CD8-positive, alpha-beta memory T cell (primary cell): ENCODE data around the gene CSNK1E. TPM values are rescaled to one million over a fixed set of nuclear protein-coding genes. Genes with fewer than 3 reads are reported as not detected.

Experiments
- CTCF ChIA-PET: fragments of 350-600 bp; sonication (Branson Sonifier 250); formaldehyde crosslinking; loops from one replicate; lab custom pipeline; 2021; ENCODE audit warnings: antibody characterized with exemption; lab: Charles Lee
- POLR2A ChIA-PET: fragments of 350-600 bp; sonication (Branson Sonifier 250); formaldehyde crosslinking; loops from one replicate; lab custom pipeline; 2021; ENCODE audit warnings: antibody characterized with exemption; lab: Charles Lee
- DNase-seq, 5 donors: peaks; one replicate each; pipeline versions ENCODE4 v3.0.0 to v3.0.0-alpha.2; 2020 to 2022; ENCODE audit warnings: mixed read lengths in 1 of 5
- H3K27ac ChIP-seq: one replicate; pipeline ENCODE4 v1.7.0; 2013; ENCODE audit warnings: low read depth, mild to moderate bottlenecking, low read length, moderate library complexity
- H3K27me3 ChIP-seq: 2 replicates; pipeline ENCODE4 v1.7.0; 2013; ENCODE audit warnings: low read length, mild to moderate bottlenecking; ENCODE audit not compliant: insufficient read depth, poor library complexity, severe bottlenecking
- H3K36me3 ChIP-seq: 2 replicates; pipeline ENCODE4 v1.7.0; 2013; ENCODE audit warnings: mild to moderate bottlenecking, low read length, moderate library complexity; ENCODE audit not compliant: insufficient read depth
- H3K4me1 ChIP-seq: 2 replicates; pipeline ENCODE4 v1.7.0; 2013; ENCODE audit warnings: mild to moderate bottlenecking, low read length, moderate library complexity; ENCODE audit not compliant: insufficient read depth
- H3K4me3 ChIP-seq: 2 replicates; pipeline ENCODE4 v1.7.0; 2013; ENCODE audit warnings: mild to moderate bottlenecking, low read length
- H3K9me3 ChIP-seq: 2 replicates; pipeline ENCODE4 v1.7.0; 2013; ENCODE audit warnings: mild to moderate bottlenecking, low read length
- H3K27ac Mint-ChIP-seq, 8 donors: one replicate each; pipeline ENCODE4 v1.8.0; 2020 to 2021; ENCODE audit warnings: mixed read lengths in 8 of 8, mild to moderate bottlenecking in 6 of 8, inconsistent platforms in 3 of 8, moderate library complexity in 3 of 8
- H3K27me3 Mint-ChIP-seq, 2 donors: one replicate each; pipeline ENCODE4 v1.8.0; 2020 to 2021; ENCODE audit warnings: mixed read lengths in 2 of 2, mild to moderate bottlenecking in 1 of 2, moderate library complexity in 1 of 2
- H3K36me3 Mint-ChIP-seq, 3 donors: one replicate each; pipeline ENCODE4 v1.8.0; 2020 to 2021; ENCODE audit warnings: mixed read lengths in 3 of 3, inconsistent platforms in 1 of 3, mild to moderate bottlenecking in 1 of 3
- H3K4me1 Mint-ChIP-seq, 3 donors: one replicate each; pipeline ENCODE4 v1.8.0; 2020 to 2021; ENCODE audit warnings: mixed read lengths in 3 of 3, inconsistent platforms in 1 of 3, mild to moderate bottlenecking in 1 of 3
- H3K4me3 Mint-ChIP-seq, 7 donors: one replicate each; pipeline ENCODE4 v1.8.0; 2020 to 2021; ENCODE audit warnings: mixed read lengths in 7 of 7, mild to moderate bottlenecking in 6 of 7, moderate library complexity in 4 of 7, inconsistent platforms in 2 of 7
- H3K9me3 Mint-ChIP-seq, 5 donors: one replicate each; pipeline ENCODE4 v1.8.0; 2020 to 2022; ENCODE audit warnings: mixed read lengths in 5 of 5, mild to moderate bottlenecking in 3 of 5, moderate library complexity in 2 of 5, inconsistent platforms in 1 of 5
- polyA plus RNA-seq: library from polyadenylated mRNA; unstranded; fragments of 300-500 nt; fragmentation: Illumina TruSeq; gene quantifications from one replicate; pipeline ENCODE4 v1.2.3, GENCODE V29; 2021
- total RNA-seq, 2 experiments: library from RNA; stranded (reverse); gene quantifications; one replicate each; pipeline ENCODE4 v1.2.3, GENCODE V29; 2021

Gene CSNK1E
- total and polyA plus RNA-seq, 3 experiments from 2014 or later: 14.1 to 105 (median 102) TPM

DNA sequence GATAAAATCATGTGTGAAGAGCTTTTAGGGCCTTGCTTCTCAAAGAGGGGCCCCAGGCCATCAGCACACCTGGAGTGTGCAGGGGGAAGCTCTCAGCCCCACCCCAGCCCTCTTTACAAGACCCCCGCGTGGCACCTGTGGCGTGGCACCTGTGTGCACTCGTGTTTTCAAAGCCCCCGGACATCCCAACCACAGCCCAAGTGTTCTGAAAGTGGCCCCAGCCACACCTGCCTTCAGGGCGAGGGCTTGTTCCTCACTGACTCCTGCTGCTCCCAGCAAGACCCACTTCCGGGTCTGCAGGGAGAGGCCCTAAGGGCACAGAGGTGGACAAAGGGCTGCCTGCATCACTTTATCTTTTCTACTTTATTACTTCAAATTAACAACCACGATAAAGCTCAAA, 26.9 kb downstream of the CSNK1E start:
- H3K9me3 Mint-ChIP-seq: no peaks in the 10 kb centered on the region
- no peaks in the 10 kb centered on the region for H3K27me3 Mint-ChIP-seq
- Histone ChIP-seq H3K27ac (no peak overlapping the region), H3K4me1 (no peaks in the 10 kb centered on the region), H3K27me3 (no peaks in the 10 kb centered on the region), H3K9me3 (no peaks in the 10 kb centered on the region), H3K4me3 (no peak overlapping the region), H3K36me3 (no peaks in the 10 kb centered on the region)
- DNase-seq: no peak
- H3K36me3 Mint-ChIP-seq: peaks cover 0 to 34% (median 2%) of the 10 kb centered on the region in 3 donors
- ChIA-PET POLR2A (no interaction called here), CTCF (interaction anchor here (0.7 kb wide), 1 partner anchor 24 kb away, joined by 3 read pairs; no protein-coding TSS in a partner anchor)
- peak overlapping the region in 1 of 8 donors; percentile 23 for H3K27ac Mint-ChIP-seq
- no peak overlapping the region for H3K4me3 Mint-ChIP-seq
- no peaks in the 10 kb centered on the region for H3K4me1 Mint-ChIP-seq

DNA sequence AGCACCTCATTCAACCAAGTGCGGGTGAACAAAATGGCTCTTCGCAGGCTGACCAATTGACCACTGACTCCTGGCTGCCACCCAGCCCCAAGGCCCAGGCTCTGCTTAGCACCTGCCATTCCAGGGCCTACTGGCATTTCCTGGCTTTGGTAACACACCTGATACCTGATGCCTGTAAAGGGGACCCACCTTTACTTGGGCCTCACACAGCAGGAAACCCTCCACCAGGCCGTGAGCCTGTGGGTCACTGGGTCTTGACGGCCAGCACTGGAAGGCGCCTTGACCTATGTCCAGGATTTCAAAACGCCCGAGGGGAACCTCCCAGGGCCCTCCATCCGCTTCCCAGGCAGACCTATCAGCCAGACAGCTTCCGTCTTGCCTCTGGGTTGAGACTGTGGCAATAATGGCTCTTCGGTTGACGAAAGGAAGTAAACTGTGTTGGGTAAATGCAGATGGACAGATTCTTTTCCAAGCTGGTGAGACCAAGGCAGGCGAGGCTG, 27.6 kb downstream of the CSNK1E start:
- H3K27me3 Mint-ChIP-seq: no peaks in the 10 kb centered on the region
- H3K36me3 ChIP-seq: no peaks in the 10 kb centered on the region
- no peak overlapping the region for H3K4me3 ChIP-seq
- H3K4me1 Mint-ChIP-seq: no peaks in the 10 kb centered on the region
- ChIA-PET CTCF (no interaction called here), POLR2A (no interaction called here)
- peak overlapping the region in 2 of 8 donors; percentile 23 to 82 for H3K27ac Mint-ChIP-seq
- no peak overlapping the region for H3K4me3 Mint-ChIP-seq
- no peaks in the 10 kb centered on the region for H3K4me1 ChIP-seq
- no peaks in the 10 kb centered on the region for H3K9me3 ChIP-seq
- no peaks in the 10 kb centered on the region for H3K9me3 Mint-ChIP-seq
- H3K27me3 ChIP-seq: no peaks in the 10 kb centered on the region
- H3K27ac ChIP-seq: no peak overlapping the region
- H3K36me3 Mint-ChIP-seq: peaks cover 0 to 28% (median 0%) of the 10 kb centered on the region in 3 donors
- DNase-seq: no peak

DNA sequence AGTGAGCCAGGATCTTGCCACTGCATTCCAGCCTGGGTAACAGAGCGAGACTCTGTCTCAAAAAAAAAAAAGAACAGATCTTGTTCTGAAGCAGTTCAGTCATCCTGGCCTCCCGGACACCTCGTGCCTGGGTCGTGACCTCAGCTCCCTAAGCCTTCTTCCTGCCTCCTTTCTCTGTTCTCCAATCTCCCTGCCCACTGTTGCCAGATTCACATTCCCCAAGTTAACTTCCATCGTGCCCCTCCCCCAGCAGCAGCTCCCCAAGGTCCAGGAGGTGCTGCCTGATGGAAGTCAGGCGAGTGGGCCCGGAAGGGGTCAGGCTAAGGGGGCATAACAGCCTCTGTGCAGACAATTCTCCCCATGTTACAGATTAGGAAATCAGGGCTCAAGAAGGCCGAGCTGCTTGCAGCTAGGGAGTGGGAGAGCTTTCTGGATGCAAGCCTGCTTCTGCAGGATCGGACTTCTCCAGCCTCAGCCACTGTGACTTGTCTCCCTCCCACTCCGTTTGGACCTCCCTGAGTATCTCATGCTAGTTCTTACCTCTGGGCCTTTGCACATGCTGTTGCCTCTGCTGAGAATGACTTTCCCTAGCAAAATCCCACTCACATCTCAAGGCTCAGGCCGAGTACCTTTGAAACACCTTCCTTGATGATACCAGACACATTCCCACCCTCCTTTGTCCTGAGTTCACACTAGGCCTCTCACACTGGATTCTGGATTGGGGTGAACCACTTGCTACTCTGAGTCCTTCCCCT, 30.1 kb downstream of the CSNK1E start:
- Mint-ChIP-seq H3K36me3 (peaks cover 0 to 8% (median 2%) of the 10 kb centered on the region in 3 donors), H3K4me1 (no peaks in the 10 kb centered on the region), H3K9me3 (no peaks in the 10 kb centered on the region), H3K4me3 (no peak overlapping the region), H3K27ac (peak overlapping the region in 1 of 8 donors; percentile 13), H3K27me3 (no peaks in the 10 kb centered on the region)
- no peaks in the 10 kb centered on the region for H3K9me3 ChIP-seq
- H3K27ac ChIP-seq: no peak overlapping the region
- H3K4me1 ChIP-seq: no peaks in the 10 kb centered on the region
- no peaks in the 10 kb centered on the region for H3K36me3 ChIP-seq
- H3K27me3 ChIP-seq: no peaks in the 10 kb centered on the region
- DNase-seq: no peak
- no peak overlapping the region for H3K4me3 ChIP-seq
- CTCF ChIA-PET: no interaction called here
- POLR2A ChIA-PET: no interaction called here

DNA sequence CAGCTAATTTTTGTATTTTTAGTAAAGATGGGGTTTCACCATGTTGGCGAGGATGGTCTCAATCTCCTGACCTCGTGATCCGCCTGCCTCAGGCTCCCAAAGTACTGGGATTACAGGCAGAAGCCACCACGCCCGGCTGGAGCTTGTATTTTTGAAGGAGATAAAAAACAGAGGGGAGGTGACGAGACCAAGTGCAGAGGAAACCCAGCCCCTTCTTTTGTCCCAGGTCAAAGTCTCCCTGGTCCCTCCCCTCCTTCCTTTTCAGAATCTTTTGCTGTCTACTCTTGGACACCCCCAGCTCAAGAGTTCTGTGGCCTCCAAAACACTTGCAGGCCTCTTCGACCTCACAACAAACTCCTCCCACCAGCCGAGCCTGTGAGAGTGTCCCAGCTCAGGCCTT, 32.2 kb downstream of the CSNK1E start:
- Mint-ChIP-seq H3K4me1 (no peaks in the 10 kb centered on the region), H3K27ac (no peak overlapping the region), H3K36me3 (peaks cover 0 to 2% (median 2%) of the 10 kb centered on the region in 3 donors), H3K9me3 (no peaks in the 10 kb centered on the region), H3K27me3 (no peaks in the 10 kb centered on the region), H3K4me3 (no peak overlapping the region)
- Histone ChIP-seq H3K4me1 (no peaks in the 10 kb centered on the region), H3K27ac (no peak overlapping the region), H3K27me3 (no peaks in the 10 kb centered on the region), H3K36me3 (no peaks in the 10 kb centered on the region), H3K9me3 (no peaks in the 10 kb centered on the region), H3K4me3 (no peak overlapping the region)
- ChIA-PET POLR2A (no interaction called here), CTCF (interaction anchor here (1.6 kb wide), 1 partner anchor 232 kb away, joined by 3 read pairs; no protein-coding TSS in a partner anchor)
- no peak for DNase-seq

DNA sequence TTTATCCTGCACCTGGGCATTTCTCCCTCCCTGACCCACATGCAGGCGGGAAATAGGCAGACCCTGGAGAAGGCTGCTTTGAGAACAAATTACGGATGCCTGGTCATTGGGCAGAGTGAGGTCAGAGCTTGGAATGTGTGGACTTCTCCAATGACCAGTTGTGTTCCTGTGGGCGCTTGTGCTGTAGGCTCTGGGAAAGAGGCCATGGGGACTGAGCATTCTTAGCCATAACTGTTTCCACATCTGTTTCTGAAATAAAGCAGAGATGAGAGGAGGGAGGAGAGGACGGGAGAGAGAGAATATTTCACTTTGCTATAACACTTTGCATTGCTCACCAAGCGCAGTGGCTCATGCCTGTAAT, 33.2 kb downstream of the CSNK1E start:
- no peak overlapping the region for H3K27ac ChIP-seq
- H3K27me3 Mint-ChIP-seq: no peaks in the 10 kb centered on the region
- H3K9me3 Mint-ChIP-seq: no peaks in the 10 kb centered on the region
- H3K4me1 Mint-ChIP-seq: no peaks in the 10 kb centered on the region
- H3K4me1 ChIP-seq: no peaks in the 10 kb centered on the region
- no peak overlapping the region for H3K4me3 Mint-ChIP-seq
- no peaks in the 10 kb centered on the region for H3K36me3 ChIP-seq
- ChIA-PET CTCF (interaction anchor here (1.6 kb wide), 1 partner anchor 231 kb away, joined by 3 read pairs; no protein-coding TSS in a partner anchor), POLR2A (no interaction called here)
- H3K36me3 Mint-ChIP-seq: peaks cover 0 to 2% (median 2%) of the 10 kb centered on the region in 3 donors
- no peaks in the 10 kb centered on the region for H3K27me3 ChIP-seq
- H3K9me3 ChIP-seq: no peaks in the 10 kb centered on the region
- no peak overlapping the region for H3K4me3 ChIP-seq
- H3K27ac Mint-ChIP-seq: no peak overlapping the region
- no peak for DNase-seq

DNA sequence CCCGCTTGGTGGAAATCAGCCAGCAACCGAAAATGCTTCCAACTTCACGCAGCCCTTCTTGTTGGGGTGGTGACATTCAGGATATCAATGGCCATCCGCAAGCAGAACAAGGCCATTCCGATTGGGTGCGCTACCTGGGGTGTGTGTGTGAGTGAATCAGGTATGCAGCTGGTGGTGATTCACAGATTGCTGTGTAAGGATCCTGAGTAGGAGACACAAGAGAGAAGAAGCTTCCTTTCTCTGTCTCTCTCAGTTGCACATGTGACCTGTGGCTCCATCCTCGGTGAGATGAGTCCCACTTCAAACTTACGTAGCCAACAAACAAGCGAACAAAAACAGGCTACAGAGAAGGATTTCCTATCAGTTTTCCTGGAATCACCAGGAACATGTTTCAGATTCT, 34.8 kb downstream of the CSNK1E start:
- H3K4me1 Mint-ChIP-seq: no peaks in the 10 kb centered on the region

DNA sequence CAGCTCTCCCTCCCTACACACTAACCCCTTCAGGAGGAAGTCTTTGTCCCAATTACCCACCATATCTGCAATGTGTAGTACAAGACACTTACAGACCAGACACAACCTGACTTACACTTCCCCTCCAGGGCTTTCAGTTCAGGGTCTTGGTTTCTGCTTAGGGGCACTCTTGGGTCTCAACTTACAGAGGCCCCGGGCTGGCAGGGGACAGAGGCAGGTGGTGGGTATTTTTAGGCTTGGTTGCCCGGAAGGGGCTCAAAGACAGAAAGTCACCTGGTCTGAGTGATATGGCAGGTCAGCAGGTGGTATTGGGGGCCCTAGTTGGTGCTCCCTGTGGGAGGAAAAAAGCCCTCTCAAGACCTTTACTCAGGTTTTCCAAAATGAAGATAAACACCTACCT, 41.1 kb downstream of the CSNK1E start:
- Mint-ChIP-seq H3K36me3 (peaks cover 0 to 9% (median 0%) of the 10 kb centered on the region in 3 donors), H3K9me3 (no peaks in the 10 kb centered on the region), H3K27me3 (peaks cover 0 to 3% of the 10 kb centered on the region in 2 donors), H3K4me1 (peaks cover 20 to 26% (median 21%) of the 10 kb centered on the region in 3 donors), H3K4me3 (peak overlapping the region in 1 of 7 donors; percentile 42), H3K27ac (peak overlapping the region in 3 of 8 donors; percentile 15 to 80 (median 62))
- POLR2A ChIA-PET: no interaction called here
- Histone ChIP-seq H3K4me3 (no peak overlapping the region), H3K36me3 (no peaks in the 10 kb centered on the region), H3K27me3 (no peaks in the 10 kb centered on the region), H3K4me1 (peaks cover 18% of the 10 kb centered on the region), H3K27ac (no peak overlapping the region), H3K9me3 (no peaks in the 10 kb centered on the region)
- DNase-seq: no peak
- CTCF ChIA-PET: no interaction called here

More for the DNA sequence above, 34.8 kb downstream of the CSNK1E start:
- no peak overlapping the region for H3K4me3 Mint-ChIP-seq
- CTCF ChIA-PET: no interaction called here
- Histone ChIP-seq H3K36me3 (no peaks in the 10 kb centered on the region), H3K27ac (no peak overlapping the region), H3K9me3 (no peaks in the 10 kb centered on the region), H3K4me1 (no peaks in the 10 kb centered on the region), H3K4me3 (no peak overlapping the region), H3K27me3 (no peaks in the 10 kb centered on the region)
- H3K9me3 Mint-ChIP-seq: no peaks in the 10 kb centered on the region
- no peak for DNase-seq
- peaks cover 0 to 2% (median 0%) of the 10 kb centered on the region in 3 donors for H3K36me3 Mint-ChIP-seq
- POLR2A ChIA-PET: no interaction called here
- no peak overlapping the region for H3K27ac Mint-ChIP-seq
- H3K27me3 Mint-ChIP-seq: no peaks in the 10 kb centered on the region

DNA sequence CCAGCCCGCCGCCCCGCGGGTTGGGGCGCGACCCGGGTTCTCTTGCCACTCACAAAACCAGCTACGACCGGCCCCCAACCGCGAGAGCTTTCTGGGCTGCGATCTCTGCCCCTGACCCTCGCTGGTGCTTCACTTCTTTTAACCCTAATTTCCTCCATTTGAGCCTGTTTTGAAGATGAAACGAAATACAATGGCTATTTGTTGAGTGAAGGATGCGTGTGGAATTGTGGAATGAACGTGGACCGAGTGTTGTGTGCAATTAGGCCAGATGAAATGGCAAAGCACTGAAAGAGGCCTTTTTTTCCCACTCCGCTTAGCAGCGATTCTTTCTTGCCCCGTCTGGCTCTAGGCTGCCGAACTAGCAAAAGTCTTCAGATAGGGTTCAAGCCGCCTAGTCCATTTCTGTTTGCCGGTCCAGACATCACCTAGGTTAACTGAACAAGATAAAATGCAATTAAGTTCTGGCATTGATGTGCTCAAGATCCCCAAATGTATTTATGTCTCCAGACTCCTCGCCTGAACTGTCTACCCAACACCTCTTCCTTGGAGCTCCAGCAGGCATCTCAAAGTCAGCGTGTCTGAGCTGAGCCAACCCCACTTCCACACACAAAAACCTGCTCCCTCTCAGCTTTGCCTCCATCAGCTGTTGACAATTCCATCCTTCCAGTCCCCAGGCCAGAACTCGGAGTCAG, 44.0 kb downstream of the CSNK1E start:
- H3K27me3 ChIP-seq: no peaks in the 10 kb centered on the region
- H3K27me3 Mint-ChIP-seq: peaks cover 0 to 3% of the 10 kb centered on the region in 2 donors
- peak overlapping the region; percentile 59 for H3K4me3 ChIP-seq
- peaks cover 27% of the 10 kb centered on the region for H3K4me1 ChIP-seq
- no peaks in the 10 kb centered on the region for H3K9me3 ChIP-seq
- no peaks in the 10 kb centered on the region for H3K9me3 Mint-ChIP-seq
- CTCF ChIA-PET: no interaction called here
- H3K36me3 Mint-ChIP-seq: peaks cover 0 to 9% (median 0%) of the 10 kb centered on the region in 3 donors
- peak overlapping the region; percentile 90 to 99 (median 97) for H3K27ac Mint-ChIP-seq
- DNase-seq: no peak
- peak overlapping the region; percentile 75 for H3K27ac ChIP-seq
- H3K36me3 ChIP-seq: no peaks in the 10 kb centered on the region
- H3K4me1 Mint-ChIP-seq: peaks cover 43 to 53% (median 44%) of the 10 kb centered on the region in 3 donors
- H3K4me3 Mint-ChIP-seq: peak overlapping the region; percentile 90 to 98 (median 93)
- POLR2A ChIA-PET: interaction anchor here (1.0 to 1.3 kb wide), 3 partner anchors 11 to 216 kb away, joined by 3 to 4 read pairs (median 3); partner anchors contain the start of gene PICK1
